ENCODE results near the gene HM13. TPM values are rescaled to one million over a fixed set of nuclear protein-coding genes. Genes with fewer than 3 reads are reported as not detected.

The HM13 gene
- total and polyA plus RNA-seq, 2 of the 13 experiments (the other 11 are each of a cell fraction or from before 2014, with no cell fraction given), result 118 to 243 TPM

- TF ChIP-seq, protein P1, sequence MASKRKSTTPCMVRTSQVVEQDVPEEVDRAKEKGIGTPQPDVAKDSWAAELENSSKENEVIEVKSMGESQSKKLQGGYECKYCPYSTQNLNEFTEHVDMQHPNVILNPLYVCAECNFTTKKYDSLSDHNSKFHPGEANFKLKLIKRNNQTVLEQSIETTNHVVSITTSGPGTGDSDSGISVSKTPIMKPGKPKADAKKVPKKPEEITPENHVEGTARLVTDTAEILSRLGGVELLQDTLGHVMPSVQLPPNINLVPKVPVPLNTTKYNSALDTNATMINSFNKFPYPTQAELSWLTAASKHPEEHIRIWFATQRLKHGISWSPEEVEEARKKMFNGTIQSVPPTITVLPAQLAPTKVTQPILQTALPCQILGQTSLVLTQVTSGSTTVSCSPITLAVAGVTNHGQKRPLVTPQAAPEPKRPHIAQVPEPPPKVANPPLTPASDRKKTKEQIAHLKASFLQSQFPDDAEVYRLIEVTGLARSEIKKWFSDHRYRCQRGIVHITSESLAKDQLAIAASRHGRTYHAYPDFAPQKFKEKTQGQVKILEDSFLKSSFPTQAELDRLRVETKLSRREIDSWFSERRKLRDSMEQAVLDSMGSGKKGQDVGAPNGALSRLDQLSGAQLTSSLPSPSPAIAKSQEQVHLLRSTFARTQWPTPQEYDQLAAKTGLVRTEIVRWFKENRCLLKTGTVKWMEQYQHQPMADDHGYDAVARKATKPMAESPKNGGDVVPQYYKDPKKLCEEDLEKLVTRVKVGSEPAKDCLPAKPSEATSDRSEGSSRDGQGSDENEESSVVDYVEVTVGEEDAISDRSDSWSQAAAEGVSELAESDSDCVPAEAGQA (IDR thresholded peaks at IDR 0.05; ENCODE audit: low read depth), result no peak
- TF ChIP-seq, protein P1 (CRISPR knock-in tag; IDR thresholded peaks at IDR 0.05; ENCODE audit: borderline replicate concordance), result no peak
- TF ChIP-seq ZNF253 (CRISPR knock-in tag; IDR thresholded peaks at IDR 0.05; ENCODE audit: borderline replicate concordance), result no peak
- TF ChIP-seq HMG20B (CRISPR knock-in tag; conservative IDR thresholded peaks at IDR 0.05), result no peak
- TF ChIP-seq NONO (IDR thresholded peaks at IDR 0.05), result no peak
- 0 out of 2 replicates have a peak, but pooled peaks have one; percentile 38 for TF ChIP-seq NONO (CRISPR knock-in tag; conservative IDR thresholded peaks at IDR 0.05)
- TF ChIP-seq ZNF143 (CRISPR knock-in tag; IDR thresholded peaks at IDR 0.05), result no peak
- no peak for TF ChIP-seq ZNF383 (CRISPR knock-in tag; IDR thresholded peaks at IDR 0.05; ENCODE audit: borderline replicate concordance)
- TF ChIP-seq RBM22 (optimal IDR thresholded peaks at IDR 0.05; ENCODE audit: low read length), result peak; percentile 49
These were observed 37.2 kb downstream of the HM13 start (continued) for GRCh38 chr20:31551163-31552081.

Data from HepG2 (cell line).